Activated CD4-positive, CD25-positive, alpha-beta regulatory T cell treated with anti-CD3 and anti-CD28 coated beads, Interleukin-2, amount 50 U/mL, for 72 hours (primary cell): ENCODE data around the gene LINC00237.

Experiments used
- DNase-seq: peaks from one replicate; pipeline ENCODE4 v3.0.0; 2021

The LINC00237 gene

DNA sequence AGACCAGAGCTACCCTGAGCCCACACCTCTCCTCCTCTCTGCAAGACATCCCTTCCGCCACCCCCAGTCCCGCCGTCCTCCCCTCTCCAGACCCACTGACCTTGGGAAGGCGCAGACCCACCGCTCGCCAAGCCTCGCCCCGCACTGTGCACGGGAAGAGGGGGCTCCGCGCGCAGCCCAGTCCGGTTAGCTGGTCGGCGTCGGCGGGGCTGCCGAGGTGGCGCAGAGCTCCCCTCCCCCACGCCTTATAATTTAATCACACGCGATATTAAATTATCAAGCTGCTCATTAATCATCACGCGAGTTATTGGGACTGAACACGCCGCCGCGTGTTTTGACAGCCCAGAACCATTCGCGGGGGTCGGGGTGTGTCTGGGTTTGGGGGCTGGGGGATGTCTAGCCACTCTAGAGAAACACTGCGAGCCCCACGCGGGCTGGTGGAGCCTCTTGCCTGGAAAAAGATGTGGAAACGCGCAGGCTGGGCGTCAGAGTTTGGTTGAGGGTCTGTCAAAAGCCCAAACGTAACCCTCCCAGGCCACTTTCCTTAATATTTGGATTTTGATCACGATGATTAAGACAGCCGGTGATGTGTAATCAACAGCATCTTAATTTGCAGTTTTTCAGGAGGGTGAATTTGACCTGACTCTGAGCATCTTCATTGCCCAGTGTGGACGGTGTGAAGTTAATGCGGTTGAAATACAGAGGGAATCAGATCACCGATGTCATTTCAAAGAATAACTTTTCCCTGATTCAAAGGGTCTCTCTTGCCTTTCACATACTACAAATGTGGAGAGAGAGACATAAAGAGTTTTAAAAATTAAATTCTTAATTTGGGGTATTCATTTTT is at the start of gene LINC00237:
LINC00237 (minus strand) TSS at position 188 of the 847 bp plus-strand sequence.
- no peak for DNase-seq

DNA sequence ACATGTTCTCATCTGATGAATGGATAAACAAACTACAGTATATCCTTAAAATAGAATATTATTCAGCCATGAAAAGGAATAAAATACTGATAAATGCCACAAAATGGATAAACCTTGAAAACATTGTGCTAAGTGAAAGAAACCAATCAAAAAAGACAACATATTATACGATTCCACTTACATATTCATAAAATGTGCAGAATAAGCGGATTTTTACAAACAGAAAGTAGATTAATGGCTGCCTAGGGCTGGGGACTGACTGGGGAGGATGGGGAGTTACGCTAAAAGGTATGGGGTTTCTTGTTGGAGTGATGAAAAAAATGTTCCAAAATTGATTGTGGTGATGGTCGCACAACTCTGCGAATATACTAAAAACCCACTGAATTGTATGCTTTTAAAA is 49.1 kb upstream of the LINC00237 start:
- DNase-seq, result no peak

DNA sequence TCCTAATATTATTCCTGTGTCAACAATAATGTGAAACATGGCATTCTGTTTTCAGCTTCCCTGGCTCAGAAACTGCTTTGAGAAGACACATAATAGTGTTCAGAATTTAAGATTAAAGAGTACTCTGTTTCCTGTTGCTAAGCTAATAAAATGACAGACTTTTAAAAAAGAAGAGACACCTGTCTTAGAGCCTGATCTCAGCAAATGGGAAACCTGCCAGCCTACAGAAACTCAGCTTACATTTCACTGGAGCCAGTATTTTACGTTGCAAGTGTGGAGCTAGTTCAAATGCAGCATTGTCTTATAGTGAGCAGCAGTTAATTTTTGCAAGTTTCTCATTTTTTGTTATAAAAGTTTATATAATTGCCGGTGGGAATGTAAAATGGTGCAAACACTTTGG is 48.5 kb upstream of the LINC00237 start:
- no peak for DNase-seq

DNA sequence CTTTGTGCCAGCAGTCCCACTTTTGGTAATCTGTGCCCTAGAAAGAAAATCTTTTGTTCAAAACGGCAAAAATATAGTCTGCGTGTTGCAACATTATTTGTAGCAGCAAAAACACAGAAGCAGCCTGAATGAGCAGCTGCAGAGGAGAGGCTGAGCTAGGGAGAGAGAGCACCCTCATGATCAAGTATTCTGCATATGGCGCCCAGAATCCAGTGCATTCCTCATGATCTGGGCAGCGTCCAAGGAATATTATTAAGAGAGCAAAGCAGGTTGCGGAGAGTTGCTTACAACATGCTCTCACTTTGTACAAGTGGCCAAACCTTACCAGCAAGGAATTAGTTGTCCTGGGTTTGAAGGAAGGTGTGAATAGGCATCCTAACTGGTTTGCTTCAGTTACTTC is 45.6 kb upstream of the LINC00237 start:
- no peak for DNase-seq

DNA sequence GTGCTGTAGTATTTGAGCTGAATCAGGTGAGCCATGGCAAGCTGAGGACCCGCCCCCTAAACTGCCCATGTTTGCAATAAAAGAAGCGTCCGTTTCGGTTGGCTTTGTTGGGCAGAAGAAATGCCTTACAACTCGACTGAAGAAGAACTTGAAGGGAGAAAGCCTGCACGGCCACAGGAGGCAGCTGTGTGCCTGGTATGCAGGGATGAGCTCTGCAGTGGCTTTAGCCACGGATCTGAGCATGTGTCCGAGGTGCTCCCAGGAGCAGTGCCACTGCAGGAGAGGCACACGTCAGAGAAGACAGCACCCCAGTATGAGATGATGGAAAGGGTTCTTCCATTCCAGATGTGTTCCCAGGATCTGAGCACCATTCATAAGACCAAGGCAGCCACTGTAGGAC is 43.2 kb upstream of the LINC00237 start:
- no peak for DNase-seq

DNA sequence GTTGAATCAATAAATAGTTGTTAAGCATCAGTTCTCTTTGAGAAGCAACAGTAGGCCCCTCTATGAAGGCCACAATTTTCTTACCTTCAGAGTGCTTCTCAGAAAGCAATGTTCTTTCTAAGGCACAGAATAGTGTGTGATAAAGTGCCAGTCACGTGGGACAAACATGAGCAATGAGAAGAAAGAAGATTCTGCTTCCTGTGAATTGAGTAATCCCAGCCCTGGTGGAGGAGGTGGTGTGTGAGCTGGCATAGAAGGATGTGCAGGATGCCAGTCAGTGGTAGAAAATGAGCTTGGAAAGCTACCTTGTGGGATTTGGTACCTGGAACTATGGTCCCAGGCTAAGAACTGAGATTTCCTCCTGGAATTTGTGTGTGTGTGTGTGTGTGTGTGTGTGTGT is 41.4 kb upstream of the LINC00237 start:
- no peak for DNase-seq

DNA sequence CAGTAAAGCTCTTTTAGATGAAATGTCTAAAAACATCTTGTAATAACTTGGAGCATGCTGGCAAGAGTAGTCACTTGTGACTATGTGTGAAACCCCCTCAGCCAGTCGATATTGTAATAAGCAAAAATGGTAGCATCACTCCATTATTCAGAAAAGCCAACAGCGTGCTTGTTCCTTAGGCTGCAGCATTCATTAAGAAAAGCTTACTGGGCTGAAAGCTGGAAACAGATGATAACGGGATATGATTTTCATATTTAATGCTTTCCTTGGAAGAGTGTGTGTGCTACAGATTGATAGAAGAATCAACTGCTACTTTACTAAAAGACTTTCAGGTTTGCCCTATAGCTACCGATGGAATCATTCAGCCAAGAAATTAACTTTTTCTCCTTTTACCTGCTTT is 40.1 kb upstream of the LINC00237 start:
- DNase-seq, result no peak

DNA sequence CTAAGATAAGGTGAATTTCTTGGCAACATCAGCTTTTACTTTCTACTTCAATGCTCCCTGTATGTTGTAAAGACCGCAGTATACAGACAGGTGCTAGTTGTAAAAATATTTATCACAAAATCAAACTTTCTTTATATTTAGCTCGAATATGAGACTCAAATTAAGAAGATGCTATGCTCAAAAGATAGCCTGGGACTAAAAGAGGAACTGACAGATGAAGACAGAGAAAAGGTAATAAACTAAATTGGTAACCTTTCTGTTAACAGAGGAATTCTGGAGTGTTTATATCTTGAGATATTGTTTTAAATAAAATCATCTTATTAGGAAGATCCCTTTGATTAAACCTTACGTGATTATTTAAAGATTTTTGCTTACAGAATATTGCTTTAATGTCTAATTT is 39.3 kb upstream of the LINC00237 start:
- DNase-seq, result no peak

DNA sequence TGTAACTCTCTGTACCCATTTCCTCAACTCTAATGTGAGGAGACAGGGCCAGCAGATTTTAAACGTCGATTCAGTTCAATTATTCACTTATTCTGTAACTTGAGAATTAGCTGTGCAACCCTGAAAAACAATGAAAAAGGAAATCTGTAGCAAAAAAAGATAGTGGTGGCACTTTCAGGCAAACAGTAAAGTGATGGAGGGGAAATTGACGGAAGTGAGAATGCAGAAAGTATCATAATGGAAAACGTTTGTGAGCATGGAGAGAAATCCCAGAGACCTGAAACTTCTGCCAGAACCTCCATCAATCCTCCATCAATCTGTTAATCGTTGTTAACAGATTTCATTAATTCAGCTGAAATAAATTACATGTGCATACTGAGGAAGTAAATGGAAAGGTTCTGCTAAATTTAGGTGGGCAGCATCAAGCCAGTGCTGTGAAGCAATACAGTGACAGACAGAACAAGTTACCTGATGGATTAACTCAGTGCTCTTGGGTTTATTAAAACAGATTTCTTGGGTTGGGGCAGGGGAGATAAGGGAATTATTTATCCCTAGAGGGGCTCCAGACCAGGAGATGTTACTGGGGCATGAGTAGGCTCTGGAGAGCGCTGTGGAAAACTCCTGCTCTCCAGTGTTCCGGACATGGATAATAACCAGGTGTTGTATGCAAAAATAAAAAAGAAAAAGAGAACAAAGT is 37.2 kb upstream of the LINC00237 start:
- no peak for DNase-seq

DNA sequence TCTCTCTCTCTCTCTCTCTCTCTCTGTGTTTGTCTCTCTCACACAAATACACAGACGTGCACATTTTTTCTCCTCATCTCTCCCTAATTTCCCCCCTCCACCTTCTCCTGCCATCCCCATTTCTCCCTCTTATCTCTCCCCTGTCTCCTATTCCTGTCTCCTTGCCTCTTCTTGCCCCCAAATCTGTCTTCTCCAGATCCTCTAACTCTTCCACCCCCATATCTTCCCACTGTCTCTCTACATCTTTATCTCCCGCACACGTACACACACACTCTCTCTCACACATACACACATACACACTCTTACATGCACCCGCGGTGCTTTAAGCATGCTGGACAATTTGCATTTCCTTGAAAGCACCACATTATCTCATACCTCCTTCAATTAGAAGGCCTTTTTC is 35.7 kb upstream of the LINC00237 start:
- no peak for DNase-seq

DNA sequence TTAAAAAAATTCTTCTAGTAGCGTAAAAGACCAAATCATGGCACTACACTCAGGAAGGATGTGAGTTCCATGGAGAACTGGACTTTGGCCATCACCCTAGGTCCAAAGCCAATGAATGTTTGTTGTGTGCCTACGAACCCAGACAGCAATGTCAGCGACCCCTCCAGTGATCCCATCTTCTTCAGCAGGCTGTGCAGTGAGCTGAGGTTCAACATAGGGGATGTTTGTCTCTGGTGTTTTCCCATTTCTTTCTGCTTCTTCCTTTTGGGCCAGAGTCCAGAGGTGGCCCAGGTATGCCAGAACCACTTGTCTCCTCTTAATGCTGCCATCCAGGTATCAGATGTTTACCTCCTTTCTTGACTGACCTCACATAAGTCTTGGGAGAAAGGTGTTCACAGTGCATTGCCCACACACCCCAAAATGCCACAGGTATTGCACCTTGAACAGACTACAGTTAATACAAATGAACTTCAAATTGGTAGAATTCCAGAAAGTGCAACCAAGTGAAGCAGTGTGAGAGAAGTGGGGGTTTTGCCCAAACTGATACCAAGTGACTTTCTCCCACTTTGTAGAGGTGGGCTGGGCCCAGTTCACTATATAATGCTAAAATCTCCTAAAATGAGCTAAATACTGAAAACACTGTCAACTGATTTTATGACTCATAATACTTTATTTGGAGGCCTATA is 33.9 kb upstream of the LINC00237 start:
- no peak for DNase-seq

DNA sequence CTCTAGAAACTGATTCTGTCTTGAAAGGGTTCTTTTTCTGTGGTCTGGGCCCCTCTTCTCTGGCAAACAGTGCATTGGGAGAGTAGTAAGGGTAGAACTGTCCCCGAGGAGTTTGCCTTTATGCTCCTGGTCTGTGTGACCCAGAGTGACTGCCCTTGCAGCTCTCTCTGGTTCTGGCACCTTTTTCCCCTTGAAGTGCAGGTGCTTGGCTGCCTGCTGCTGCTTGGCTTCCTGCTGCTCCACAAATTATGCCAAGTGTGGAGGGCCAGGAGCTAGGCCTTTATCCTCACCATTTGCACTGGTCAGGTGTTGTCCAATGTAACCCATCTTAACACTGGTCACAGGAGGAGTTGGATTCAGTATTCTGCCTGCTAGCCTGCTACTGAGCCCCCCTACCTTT is 30.9 kb upstream of the LINC00237 start:
- DNase-seq, result no peak

DNA sequence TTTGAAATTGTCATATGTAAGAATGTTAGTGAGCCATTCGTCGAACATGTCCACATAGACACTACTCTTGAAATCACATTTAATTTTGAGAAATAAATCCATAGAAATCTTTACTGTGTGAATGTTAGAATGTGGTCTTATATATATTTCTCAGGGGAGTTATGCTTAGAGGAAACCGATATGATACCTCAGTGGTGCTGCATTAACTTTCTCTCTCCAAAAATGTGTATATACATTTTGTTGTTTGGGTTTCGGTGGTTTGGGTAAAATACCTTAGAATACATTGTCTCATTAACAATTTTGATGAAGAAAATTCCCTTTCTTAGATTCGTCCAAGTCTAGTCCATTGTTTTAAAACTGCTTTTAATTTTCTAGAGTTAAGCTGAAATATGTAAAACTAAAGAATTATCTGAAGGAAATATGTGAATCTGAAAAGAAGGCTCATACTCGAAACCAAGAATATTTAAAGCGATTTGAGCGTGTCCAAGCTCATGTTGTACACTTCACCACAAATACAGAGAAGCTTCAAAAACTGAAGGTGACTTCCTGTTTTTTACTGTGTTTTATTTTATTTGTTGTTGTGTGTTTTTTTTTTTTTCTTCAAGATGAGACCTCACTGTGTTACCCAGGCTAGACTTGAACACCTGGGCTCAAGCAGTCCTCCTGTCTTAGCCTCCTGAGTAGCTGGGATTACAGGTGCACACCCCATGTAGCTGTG is 30.0 kb upstream of the LINC00237 start:
- no peak for DNase-seq

DNA sequence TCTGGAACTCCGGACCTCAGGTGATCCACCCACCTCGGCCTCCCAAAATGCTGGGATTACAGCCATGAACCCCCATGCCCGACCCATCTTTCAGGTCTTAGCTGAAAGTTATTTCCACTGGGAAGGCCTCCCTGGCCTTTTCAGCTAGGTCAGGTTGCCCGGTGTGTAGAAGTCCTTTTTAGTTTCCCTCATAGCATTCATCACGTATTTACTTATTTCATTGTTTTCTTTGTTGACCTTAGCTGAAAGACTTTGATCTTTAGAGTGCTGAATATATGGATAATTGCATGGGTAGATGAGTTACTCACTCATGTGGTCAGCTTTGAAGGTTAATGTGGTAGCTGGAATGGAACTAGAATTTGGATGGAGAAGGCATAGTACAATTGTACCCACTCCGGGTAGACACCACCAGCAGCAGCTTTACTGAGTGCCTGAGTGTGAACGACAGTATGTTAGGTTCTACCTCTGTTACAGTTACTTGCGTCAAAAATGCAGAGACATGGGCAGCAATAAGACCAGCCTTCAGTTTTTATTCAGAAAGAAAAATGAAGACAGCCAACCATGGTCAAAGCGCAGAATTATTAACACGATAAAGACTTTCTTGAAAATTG is 28.8 kb upstream of the LINC00237 start:
- no peak for DNase-seq

DNA sequence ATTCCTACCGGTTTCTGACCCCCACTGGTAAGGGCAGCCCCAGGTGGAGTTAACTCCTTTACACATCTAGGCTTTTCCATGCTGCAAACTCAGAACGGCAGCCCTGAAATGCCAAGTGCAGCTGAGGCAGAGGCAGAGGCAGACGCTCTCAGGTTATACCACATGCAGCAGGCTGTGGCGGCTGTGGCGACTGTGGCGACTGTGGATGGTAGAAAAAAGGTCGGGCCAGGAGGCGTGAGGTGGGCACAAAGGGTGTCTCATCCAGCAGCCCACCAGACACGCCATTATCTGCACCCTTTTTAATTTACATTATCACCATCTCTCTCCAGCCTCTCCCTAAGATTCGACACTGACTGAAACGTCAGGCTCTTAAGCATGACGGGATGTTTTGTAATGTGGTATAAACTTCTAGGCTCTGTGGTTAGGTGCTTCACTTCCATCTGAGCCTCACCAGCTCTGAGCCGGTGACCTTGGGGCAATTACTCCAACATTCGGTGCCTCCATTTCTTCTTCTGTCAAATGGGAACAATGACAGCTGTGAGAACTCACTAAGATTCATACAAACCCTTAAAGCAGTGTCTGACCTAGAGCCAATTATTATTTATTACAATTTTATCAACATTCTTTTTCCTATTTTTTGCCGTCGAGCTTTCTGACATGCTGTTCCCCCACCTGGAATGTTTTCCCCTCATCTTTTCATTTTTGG is 27.9 kb upstream of the LINC00237 start:
- no peak for DNase-seq

DNA sequence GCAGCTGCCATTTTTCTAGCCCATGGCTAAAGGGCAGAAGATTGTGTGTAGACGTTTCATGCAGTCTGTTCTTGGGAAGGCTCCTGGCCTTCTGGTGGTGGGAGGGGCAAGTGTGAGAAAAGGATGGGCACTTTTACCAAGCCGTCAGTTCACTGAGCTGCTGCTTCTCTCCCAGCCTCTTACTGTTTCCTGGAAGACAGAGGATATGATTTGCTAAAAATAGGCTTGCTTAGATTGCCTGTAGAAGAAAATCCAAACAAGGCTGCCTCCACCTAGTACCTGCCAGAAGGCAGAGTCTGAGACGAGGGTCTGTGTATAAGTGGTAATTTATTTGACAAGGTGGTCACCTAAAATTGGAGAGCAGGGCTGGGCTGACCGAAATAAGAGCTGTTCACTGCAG is 27.2 kb upstream of the LINC00237 start:
- DNase-seq, result no peak

DNA sequence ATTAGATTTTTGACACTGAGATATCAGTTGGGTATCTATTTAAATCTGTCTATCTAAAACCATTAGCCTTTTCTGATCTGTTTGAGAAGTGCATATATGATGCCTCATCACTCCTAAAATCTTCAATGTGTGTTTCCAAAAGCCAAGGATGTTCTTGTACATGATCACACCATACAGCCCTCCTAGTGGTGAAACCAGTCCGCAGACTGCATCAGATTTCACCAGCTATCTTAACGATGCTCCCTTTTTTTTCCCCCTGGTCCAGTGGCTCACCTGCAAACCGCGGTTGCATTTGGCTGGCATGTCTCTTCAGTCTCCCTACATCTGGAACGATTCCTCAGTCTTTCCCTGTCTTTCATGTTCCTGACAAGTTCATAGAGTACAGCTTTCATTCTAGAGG is 23.7 kb upstream of the LINC00237 start:
- no peak for DNase-seq

DNA sequence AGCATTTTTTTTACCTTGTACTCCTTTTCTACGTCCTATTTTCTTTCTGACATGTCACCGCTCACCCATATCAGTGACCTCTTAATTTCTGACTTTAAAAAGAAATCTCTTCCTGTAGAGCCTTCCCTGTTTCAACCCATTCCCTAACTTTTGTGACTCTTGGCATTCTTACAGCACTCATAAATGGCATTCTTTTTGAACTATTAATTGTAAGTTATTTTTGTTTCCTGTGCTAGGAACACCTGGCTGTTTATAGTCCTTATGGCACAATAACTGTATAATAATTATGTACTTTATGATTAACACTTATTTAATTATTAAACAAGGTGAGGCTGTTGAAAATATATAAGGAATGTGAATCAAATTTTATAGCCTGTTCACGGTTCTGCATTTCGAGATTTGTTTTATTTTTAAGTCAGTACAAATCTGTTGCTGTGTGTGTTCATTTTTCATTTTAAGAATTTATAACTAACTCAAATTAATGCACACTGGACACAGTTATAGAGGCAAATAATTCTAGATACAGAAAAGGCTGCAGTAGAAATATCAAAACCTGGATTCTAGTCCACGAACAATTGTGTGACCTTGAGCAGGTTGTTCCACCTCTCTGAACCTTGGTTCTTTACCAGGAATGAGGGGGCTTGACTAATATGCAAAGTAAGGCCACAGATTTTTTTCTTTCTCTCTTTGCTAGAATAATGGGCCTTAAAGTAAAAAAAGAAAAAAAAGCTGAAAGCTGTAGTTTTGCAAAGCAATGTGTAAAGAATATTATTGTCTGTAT is 21.2 kb upstream of the LINC00237 start:
- DNase-seq, result no peak

DNA sequence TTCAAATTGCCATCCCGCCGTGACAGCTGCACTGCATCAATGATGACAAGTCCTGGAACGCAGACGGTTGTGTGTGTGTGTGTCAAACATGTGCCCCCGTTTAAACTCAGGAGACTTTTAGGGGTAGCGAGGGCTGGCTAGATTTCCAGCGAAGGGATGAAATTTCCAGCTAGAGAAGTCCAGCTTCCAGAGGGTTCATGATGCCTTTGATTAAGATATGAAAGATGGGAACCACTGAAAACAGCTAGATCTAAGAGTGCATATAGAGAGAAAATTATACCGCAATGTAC is 20.4 kb upstream of the LINC00237 start:
- DNase-seq, result no peak

DNA sequence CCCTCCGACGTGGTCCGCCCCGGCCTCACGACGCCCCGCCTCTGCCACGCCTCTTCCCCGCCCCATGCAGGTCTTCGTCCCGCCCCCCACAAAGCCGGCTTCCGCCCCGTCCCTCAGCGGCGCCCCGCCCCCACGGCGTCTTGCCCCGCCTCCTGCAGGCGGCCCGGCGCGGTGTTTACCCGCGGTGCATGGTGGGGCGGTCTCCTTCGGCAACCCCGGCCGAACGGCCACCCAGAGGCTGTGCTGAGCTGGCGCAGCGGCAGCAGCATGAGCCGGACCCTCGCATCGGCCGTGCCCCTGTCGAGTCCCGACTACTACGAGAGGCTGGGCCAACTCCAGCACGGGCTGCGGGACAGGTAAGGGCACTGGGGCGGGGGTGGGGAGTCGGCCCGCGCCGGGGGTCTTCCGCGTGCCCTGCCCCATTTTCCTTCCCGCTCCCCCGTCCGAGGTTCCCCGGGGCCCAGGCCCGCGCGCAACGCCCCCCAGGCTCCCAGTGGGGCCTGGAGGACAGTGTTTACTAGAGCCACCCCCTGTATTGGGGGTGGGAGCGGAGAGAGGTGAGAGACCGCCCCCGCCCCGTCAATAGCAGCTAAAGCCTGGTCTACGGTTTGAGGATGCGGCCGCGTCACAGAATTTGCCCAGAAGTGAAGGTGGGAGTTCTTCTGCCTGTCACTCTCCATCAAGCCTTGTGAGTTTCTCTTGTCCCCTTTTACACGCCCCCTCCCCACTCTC is 19.9 kb upstream of the LINC00237 start, which contains the start of gene KIZ:
KIZ (plus strand) TSS at position 234 of the 732 bp plus-strand sequence; CDS start at position 268, 34 bp downstream.
- peak; percentile 99 for DNase-seq
